Activated B cell treated with CpG ODN at 0.5 μM for 24 hours (primary cell): Measurements from ENCODE around the gene NFYC. TPM values are rescaled to one million over a fixed set of nuclear protein-coding genes. Genes with fewer than 3 reads are reported as not detected.

Experiments
- ATAC-seq: fragments of 200-7000 bp; cut with Tn5 transposase; one replicate; pipeline ENCODE4 v1.10.0; 2021; ENCODE audit warnings: low read depth, mild to moderate bottlenecking, moderate library complexity
- CTCF ChIA-PET: fragments of 350-600 bp; sonication (Branson Sonifier 250); formaldehyde crosslinking; loops from one replicate; lab custom pipeline; 2021; ENCODE audit warnings: antibody characterized with exemption; lab: Charles Lee
- POLR2A ChIA-PET: fragments of 350-600 bp; sonication (Branson Sonifier 250); formaldehyde crosslinking; loops from one replicate; lab custom pipeline; 2021; ENCODE audit warnings: antibody characterized with exemption; lab: Charles Lee
- DNase-seq: peaks from one replicate; pipeline ENCODE4 v3.0.0; 2022
- H3K27ac Mint-ChIP-seq: one replicate; pipeline ENCODE4 v1.8.0; 2020; ENCODE audit warnings: mixed read lengths
- H3K27me3 Mint-ChIP-seq: one replicate; pipeline ENCODE4 v1.8.0; 2021; ENCODE audit warnings: mixed read lengths
- H3K36me3 Mint-ChIP-seq: one replicate; pipeline ENCODE4 v1.8.0; 2021; ENCODE audit warnings: low read depth, mixed read lengths
- H3K4me1 Mint-ChIP-seq: one replicate; pipeline ENCODE4 v1.8.0; 2021; ENCODE audit warnings: mixed read lengths
- H3K4me3 Mint-ChIP-seq: one replicate; pipeline ENCODE4 v1.8.0; 2020; ENCODE audit warnings: mild to moderate bottlenecking, mixed read lengths
- H3K9me3 Mint-ChIP-seq: one replicate; pipeline ENCODE4 v1.8.0; 2020; ENCODE audit warnings: mixed read lengths
- CTCF ChIP-seq: fragments of 200-600 bp; IDR thresholded peaks from one replicate; pipeline ENCODE4 v1.8.0; 2022; ENCODE audit warnings: antibody characterized with exemption, mild to moderate bottlenecking
- intact Hi-C: fragments of 100-400 bp; cut with micrococcal nuclease; formaldehyde crosslinking; loops from one replicate; pipeline ENCODE4 v1.15.1; 2024
- total RNA-seq: library from RNA; stranded (reverse); gene quantifications from 2 replicates; pipeline ENCODE4 v1.2.3, GENCODE V29; 2022

Gene NFYC
- total RNA-seq, 1 donor from 2014 or later = 76.0 TPM

DNA sequence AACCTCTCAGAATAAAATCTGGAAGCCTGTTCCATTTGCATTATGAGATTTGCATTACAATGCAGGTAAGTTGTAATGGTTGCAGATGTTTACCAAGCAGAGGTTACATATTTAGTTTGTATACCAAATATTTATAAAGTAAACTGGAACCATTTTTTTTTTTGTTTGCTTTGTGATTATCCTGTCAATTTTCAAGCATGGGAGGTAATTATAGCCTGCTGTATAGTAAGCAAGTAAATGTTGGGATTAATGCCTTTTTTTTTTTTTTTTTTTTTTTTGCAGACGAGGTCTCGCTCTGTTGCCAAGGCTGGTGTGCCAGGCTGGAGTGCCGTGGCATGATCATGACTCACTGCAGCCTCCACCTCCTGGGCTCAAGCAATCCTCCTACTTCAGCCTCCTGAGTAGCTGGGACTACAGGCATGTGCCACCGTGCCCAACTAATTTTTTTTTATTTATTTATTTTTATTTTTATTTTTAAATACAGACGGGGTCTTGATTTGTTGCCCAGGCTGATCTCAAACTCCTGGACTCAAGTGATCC is 21.0 kb downstream of the NFYC start:
- Mint-ChIP-seq H3K4me1 (peaks cover 80% of the 10 kb centered on the region), H3K4me3 (peak overlapping the region; percentile 72), H3K27me3 (no peaks in the 10 kb centered on the region), H3K9me3 (no peaks in the 10 kb centered on the region), H3K36me3 (peaks cover 13% of the 10 kb centered on the region), H3K27ac (peak overlapping the region; percentile 95)
- no peak for TF ChIP-seq CTCF
- no peak for DNase-seq
- intact Hi-C loops = loop anchor here (2.0 kb wide), 1 partner anchor 44 kb away; no protein-coding TSS in a partner anchor
- CTCF ChIA-PET = no interaction called here
- POLR2A ChIA-PET = interaction anchor here (0.6 to 20.2 kb wide), 3 partner anchors 20 to 457 kb away, joined by 4 to 306 read pairs (median 12); partner anchors contain the start of genes EXO5 and NFYC
- ATAC-seq = no peak

DNA sequence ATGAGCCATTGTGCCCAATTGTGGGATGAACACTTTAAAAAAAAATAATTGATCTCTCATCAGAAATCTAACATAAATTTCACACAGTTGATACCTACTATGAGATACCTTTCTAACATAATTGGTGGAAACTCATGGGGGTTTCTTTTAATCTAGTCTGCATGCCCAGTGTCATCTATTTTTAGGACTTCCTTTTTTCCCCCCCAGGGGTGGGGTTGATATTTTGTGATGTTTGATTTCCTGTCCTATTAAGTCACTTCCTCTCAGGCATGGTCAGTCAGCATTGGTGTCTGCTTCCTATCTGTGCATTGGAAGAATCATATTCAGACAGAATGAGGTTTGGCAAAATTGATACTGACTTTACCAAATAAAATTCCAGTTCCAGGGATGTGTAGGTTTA is 21.5 kb downstream of the NFYC start:
- intact Hi-C loops = loop anchor here (1.0 to 2.0 kb wide), 2 partner anchors 21 to 44 kb away; no protein-coding TSS in a partner anchor
- Mint-ChIP-seq H3K27ac (peak overlapping the region; percentile 91), H3K36me3 (peaks cover 13% of the 10 kb centered on the region), H3K9me3 (no peaks in the 10 kb centered on the region), H3K4me1 (peaks cover 82% of the 10 kb centered on the region), H3K4me3 (peak overlapping the region; percentile 72), H3K27me3 (no peaks in the 10 kb centered on the region)
- CTCF ChIA-PET = no interaction called here
- ATAC-seq (peak; percentile 54), DNase-seq (no peak)
- POLR2A ChIA-PET = interaction anchor here (0.6 to 20.2 kb wide), 4 partner anchors 21 to 457 kb away, joined by 3 to 306 read pairs (median 8); partner anchors contain the start of genes EXO5 and NFYC
- no peak for TF ChIP-seq CTCF

DNA sequence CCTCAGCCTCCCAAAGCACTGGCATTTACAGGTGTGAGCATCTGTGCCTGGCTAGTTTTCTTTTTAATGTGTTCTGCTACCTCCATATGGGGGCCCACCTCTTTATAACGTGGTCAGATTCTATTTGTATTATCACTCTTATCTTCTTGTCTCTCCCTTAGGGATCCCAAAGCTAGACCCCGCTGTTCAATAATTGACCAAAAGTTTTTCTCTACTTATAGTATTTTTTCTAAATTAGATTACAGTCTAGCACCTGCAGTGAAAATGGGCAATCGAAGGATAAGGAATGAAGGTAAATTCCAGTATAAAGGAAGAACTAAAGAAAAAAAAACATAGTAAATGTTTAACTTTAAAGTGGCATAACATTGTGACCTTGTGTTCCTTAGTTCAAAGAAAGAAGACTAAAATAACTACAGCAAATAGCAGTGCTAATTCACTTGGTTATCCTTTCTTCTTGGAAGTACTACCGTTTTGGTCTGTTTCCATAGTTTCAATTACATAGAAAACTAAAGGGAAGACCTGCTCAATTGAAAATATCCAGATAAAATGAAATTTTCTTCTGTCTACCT is 24.1 kb downstream of the NFYC start:
- ChIA-PET POLR2A (interaction anchor here (0.6 to 20.2 kb wide), 2 partner anchors 23 to 446 kb away, joined by 3 to 306 read pairs; partner anchors contain the start of gene NFYC), CTCF (interaction anchor here (0.9 kb wide), 1 partner anchor 15 kb away, joined by 3 read pairs; no protein-coding TSS in a partner anchor)
- no peak overlapping the region for H3K4me3 Mint-ChIP-seq
- peaks cover 76% of the 10 kb centered on the region for H3K4me1 Mint-ChIP-seq
- peaks cover 7% of the 10 kb centered on the region for H3K36me3 Mint-ChIP-seq
- H3K27me3 Mint-ChIP-seq = no peaks in the 10 kb centered on the region
- no peak for DNase-seq
- ATAC-seq = no peak
- no peak for TF ChIP-seq CTCF
- H3K27ac Mint-ChIP-seq = peak overlapping the region; percentile 0
- no peaks in the 10 kb centered on the region for H3K9me3 Mint-ChIP-seq
- intact Hi-C loops = no loop called here

DNA sequence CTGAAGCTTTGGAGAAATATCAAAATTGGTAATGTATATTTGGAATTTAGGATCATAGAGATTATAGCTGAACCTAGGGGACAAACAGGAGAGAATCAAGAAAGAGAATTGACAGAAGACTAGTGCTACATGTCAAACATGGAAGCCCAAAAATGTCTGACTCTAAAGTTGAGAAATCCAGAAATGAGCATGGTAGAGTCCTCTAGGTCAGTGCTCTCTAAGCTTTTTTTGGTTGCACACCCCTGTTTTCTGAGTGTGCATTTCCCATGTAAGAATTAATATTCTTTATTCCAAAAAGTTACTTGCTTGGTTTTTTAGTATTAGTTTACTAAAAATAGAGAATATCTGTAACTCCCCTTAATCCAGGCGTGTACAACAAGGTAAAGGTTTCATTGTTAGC is 25.6 kb downstream of the NFYC start:
- no peak overlapping the region for H3K27ac Mint-ChIP-seq
- POLR2A ChIA-PET = interaction anchor here (0.6 to 20.2 kb wide), 3 partner anchors 10 to 25 kb away, joined by 3 to 306 read pairs (median 5); partner anchors contain the start of gene NFYC

More for the DNA sequence above, 25.6 kb downstream of the NFYC start:
- Mint-ChIP-seq H3K4me1 (peaks cover 70% of the 10 kb centered on the region), H3K27me3 (no peaks in the 10 kb centered on the region), H3K4me3 (no peak overlapping the region), H3K9me3 (no peaks in the 10 kb centered on the region), H3K36me3 (peaks cover 12% of the 10 kb centered on the region)
- no peak for TF ChIP-seq CTCF
- ATAC-seq (no peak), DNase-seq (no peak)
- intact Hi-C loops = no loop called here
- CTCF ChIA-PET = no interaction called here
